Hepatocyte (in vitro differentiated cells): ENCODE measurements around the gene BCAS3.

Source experiments
- EZH2phosphoT487 ChIP-seq: fragments of 200-600 bp; sonication (generic); IDR thresholded peaks from one replicate; pipeline ENCODE4 v1.6.1; 2018; ENCODE audit warnings: antibody characterized with exemption, mild to moderate bottlenecking, low read depth, moderate library complexity; ENCODE audit not compliant: unreplicated experiment, severe bottlenecking
- TF ChIP-seq, protein P1 (sequence below): fragments of 200-600 bp; sonication (generic); IDR thresholded peaks from 2 replicates; pipeline ENCODE4 v1.5.1; 2016; ENCODE audit warnings: antibody characterized with exemption, mild to moderate bottlenecking; ENCODE audit not compliant: poor library complexity

DNA sequence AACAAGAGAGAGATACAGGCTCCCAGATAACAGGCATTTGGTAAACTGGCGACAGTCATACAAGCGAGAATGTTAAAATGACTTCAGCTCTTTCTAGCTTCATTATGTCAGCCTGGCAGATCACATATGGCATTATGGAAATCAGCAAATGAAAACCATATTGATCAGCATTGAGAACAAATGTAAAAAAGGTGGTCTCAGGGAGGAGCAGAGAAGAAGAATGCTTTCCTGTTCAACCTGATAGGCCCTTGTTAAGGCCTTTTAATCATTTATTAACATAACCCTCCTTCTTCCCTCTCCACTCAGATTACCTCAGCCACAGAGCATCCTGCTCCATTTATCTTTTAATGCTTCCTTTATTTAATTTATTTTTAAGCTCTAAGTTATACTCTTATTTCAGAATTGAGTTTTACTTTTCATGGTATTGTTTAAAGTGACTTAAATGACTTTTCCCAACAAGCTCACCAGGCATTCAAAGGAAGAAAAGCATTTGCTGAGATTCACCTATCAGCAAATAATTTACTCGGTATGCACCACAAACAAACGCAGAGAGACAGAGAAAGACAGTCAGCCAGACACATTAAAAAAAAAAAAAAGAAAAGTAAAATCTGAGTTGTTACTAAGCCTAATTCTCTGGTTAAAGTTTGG is 478.1 kb downstream of the BCAS3 start:
- TF ChIP-seq, protein P1, sequence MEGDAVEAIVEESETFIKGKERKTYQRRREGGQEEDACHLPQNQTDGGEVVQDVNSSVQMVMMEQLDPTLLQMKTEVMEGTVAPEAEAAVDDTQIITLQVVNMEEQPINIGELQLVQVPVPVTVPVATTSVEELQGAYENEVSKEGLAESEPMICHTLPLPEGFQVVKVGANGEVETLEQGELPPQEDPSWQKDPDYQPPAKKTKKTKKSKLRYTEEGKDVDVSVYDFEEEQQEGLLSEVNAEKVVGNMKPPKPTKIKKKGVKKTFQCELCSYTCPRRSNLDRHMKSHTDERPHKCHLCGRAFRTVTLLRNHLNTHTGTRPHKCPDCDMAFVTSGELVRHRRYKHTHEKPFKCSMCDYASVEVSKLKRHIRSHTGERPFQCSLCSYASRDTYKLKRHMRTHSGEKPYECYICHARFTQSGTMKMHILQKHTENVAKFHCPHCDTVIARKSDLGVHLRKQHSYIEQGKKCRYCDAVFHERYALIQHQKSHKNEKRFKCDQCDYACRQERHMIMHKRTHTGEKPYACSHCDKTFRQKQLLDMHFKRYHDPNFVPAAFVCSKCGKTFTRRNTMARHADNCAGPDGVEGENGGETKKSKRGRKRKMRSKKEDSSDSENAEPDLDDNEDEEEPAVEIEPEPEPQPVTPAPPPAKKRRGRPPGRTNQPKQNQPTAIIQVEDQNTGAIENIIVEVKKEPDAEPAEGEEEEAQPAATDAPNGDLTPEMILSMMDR = no peak
- TF ChIP-seq EZH2phosphoT487 = no peak
